WTC11 (cell line): ENCODE results near the gene VCPKMT.

Source experiments
- ATF1 ChIP-seq: sonication (generic); formaldehyde crosslinking; IDR thresholded peaks from 2 replicates; pipeline ENCODE4 v1.8.1; 2023; ENCODE audit warnings: mild to moderate bottlenecking, moderate library complexity, missing genetic modification reagents
- CTCF ChIP-seq: fragments of 200-600 bp; IDR thresholded peaks from 2 replicates; pipeline ENCODE4 v1.8.0; 2022; ENCODE audit warnings: antibody characterized with exemption
- E2F5 ChIP-seq: sonication (generic); formaldehyde crosslinking; IDR thresholded peaks from 2 replicates; pipeline ENCODE4 v1.8.1; 2022; ENCODE audit warnings: mild to moderate bottlenecking, moderate library complexity, missing genetic modification reagents
- FOXP4 ChIP-seq: sonication (generic); formaldehyde crosslinking; IDR thresholded peaks from 2 replicates; pipeline ENCODE4 v1.8.0; 2022; ENCODE audit warnings: mild to moderate bottlenecking, missing genetic modification reagents
- JUN ChIP-seq: sonication (generic); formaldehyde crosslinking; IDR thresholded peaks from 2 replicates; pipeline ENCODE4 v1.8.0; 2023; ENCODE audit warnings: mild to moderate bottlenecking, missing genetic modification reagents
- MAX ChIP-seq: sonication (generic); formaldehyde crosslinking; IDR thresholded peaks from 2 replicates; pipeline ENCODE4 v1.8.0; 2022; ENCODE audit warnings: mild to moderate bottlenecking, missing genetic modification reagents
- NFE2L1 ChIP-seq: sonication (generic); formaldehyde crosslinking; IDR thresholded peaks from 2 replicates; pipeline ENCODE4 v1.8.1; 2023; ENCODE audit warnings: missing genetic modification reagents
- RELA ChIP-seq: sonication (generic); formaldehyde crosslinking; IDR thresholded peaks from 2 replicates; pipeline ENCODE4 v1.8.1; 2022; ENCODE audit warnings: missing genetic modification reagents, mild to moderate bottlenecking, borderline replicate concordance
- SP1 ChIP-seq: sonication (generic); formaldehyde crosslinking; conservative IDR thresholded peaks from 2 replicates; pipeline ENCODE4 v1.8.1; 2022; ENCODE audit warnings: missing genetic modification reagents
- STAT6 ChIP-seq: sonication (generic); formaldehyde crosslinking; conservative IDR thresholded peaks from 2 replicates; pipeline ENCODE4 v1.8.1; 2023; ENCODE audit warnings: mild to moderate bottlenecking, low read depth, missing genetic modification reagents, moderate library complexity
- ZNF425 ChIP-seq: fragments of 250-450 bp; sonication (Bioruptor Pico); conservative IDR thresholded peaks from 2 replicates; pipeline ENCODE4 v1.9.0; 2021; ENCODE audit warnings: mild to moderate bottlenecking
- ZSCAN18 ChIP-seq: fragments of 250-450 bp; sonication (Bioruptor Pico); IDR thresholded peaks from 2 replicates; pipeline ENCODE4 v2.1.2; 2022; ENCODE audit warnings: mild to moderate bottlenecking, moderate library complexity

GRCh38 chr14:50082784-50083466 lies 33.4 kb downstream of the VCPKMT start:
- TF ChIP-seq ZSCAN18 (CRISPR knock-in tag) (no peak), CTCF (no peak), STAT6 (CRISPR knock-in tag) (no peak), RELA (CRISPR knock-in tag) (no peak), FOXP4 (CRISPR knock-in tag) (no peak), MAX (CRISPR knock-in tag) (no peak), SP1 (CRISPR knock-in tag) (no peak), E2F5 (CRISPR knock-in tag) (no peak), ATF1 (no peak), JUN (no peak), ZNF425 (CRISPR knock-in tag) (no peak), NFE2L1 (CRISPR knock-in tag) (no peak)
